Transverse colon (tissue), 3 donors: Measurements from ENCODE around the gene SLC12A7.

Source experiments
- CTCF ChIP-seq, 5 experiments: fragments of 200-600 bp in 3 of 5; fragments of 450-650 bp in 2 of 5; sonication (generic) in 3 of 5; IDR thresholded peaks; 1 replicate in 2 of 5; 2 replicates in 3 of 5; pipeline ENCODE4 v1.5.1; 2016 to 2017; ENCODE audit warnings: antibody characterized with exemption in 5 of 5, inconsistent platforms in 3 of 5, mild to moderate bottlenecking in 2 of 5, moderate library complexity in 1 of 5
- EP300 ChIP-seq: sonication (generic); formaldehyde crosslinking; IDR thresholded peaks from one replicate; pipeline ENCODE4 v1.6.1; 2017; ENCODE audit warnings: antibody characterized with exemption, low read depth
- POLR2A ChIP-seq: fragments of 450-650 bp; IDR thresholded peaks from one replicate; pipeline ENCODE4 v1.6.1; 2016; ENCODE audit warnings: antibody characterized with exemption, mild to moderate bottlenecking, moderate library complexity

GRCh38 chr5:1062761-1063568, 48.9 kb downstream of the SLC12A7 start:
- no peak for TF ChIP-seq CTCF (IDR thresholded peaks at IDR 0.05)
- TF ChIP-seq POLR2A, result no peak
- no peak for TF ChIP-seq EP300
